GM23248 (cell line): ENCODE measurements around the gene TCL1A.

Experiments used
- EZH2 ChIP-seq: fragments of 200-600 bp; sonication (generic); IDR thresholded peaks from 2 replicates; pipeline ENCODE4 v1.6.1; 2018; ENCODE audit warnings: antibody characterized with exemption, mild to moderate bottlenecking; ENCODE audit not compliant: insufficient read depth, poor library complexity, severe bottlenecking
- EZH2phosphoT487 ChIP-seq: fragments of 200-600 bp; sonication (generic); IDR thresholded peaks from 2 replicates; pipeline ENCODE4 v1.6.1; 2018; ENCODE audit warnings: antibody characterized with exemption, moderate library complexity, mild to moderate bottlenecking, low read depth; ENCODE audit not compliant: insufficient read depth

DNA sequence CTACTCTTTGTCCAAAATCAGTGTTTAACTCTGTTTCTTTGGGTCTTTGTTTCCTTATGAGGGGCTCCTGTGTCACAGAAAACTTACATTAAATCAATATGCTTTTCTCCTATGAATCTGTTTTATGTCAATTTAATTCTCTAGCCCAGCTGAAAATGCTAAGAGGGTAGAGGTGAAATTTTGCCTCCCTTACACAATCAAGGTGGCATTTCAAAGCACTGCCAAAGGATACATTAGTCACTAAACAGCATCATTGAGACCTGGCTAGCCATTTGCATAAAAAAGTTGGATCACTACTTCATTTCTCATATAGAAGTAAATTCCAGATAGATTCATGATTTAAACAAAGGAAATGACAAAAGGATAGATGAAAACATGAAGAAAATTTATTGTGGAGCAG, 15.6 kb downstream of the TCL1A start:
- TF ChIP-seq EZH2phosphoT487 (no peak), EZH2 (no peak)
